ENCODE results near the gene KRCC1.

KRCC1 gene

GRCh38 chr2:88097891-88098557, 42.4 kb upstream of the KRCC1 start:
- H4K20me1 ChIP-seq (ENCODE audit: insufficient read depth), result no peaks in the 10 kb centered on the region
- H3K4me2 ChIP-seq, result no peak overlapping the region
- H3K36me3 ChIP-seq (ENCODE audit: insufficient read depth), result no peaks in the 10 kb centered on the region
- H3K9ac ChIP-seq, result no peak overlapping the region
- no peaks in the 10 kb centered on the region for H3K4me1 ChIP-seq (ENCODE audit: low read depth, poor library complexity, severe bottlenecking)
- no peaks in the 10 kb centered on the region for H3K27me3 ChIP-seq (ENCODE audit: insufficient read depth, low read depth)
- no peak overlapping the region for H2AFZ ChIP-seq (ENCODE audit: low read depth)
- H3K79me2 ChIP-seq (ENCODE audit: insufficient read depth, low read depth), result no peaks in the 10 kb centered on the region
- H3K27ac ChIP-seq, result no peak overlapping the region
- H3K4me3 ChIP-seq (IDR thresholded peaks at IDR 0.05; ENCODE audit: insufficient read depth, low read depth, low read length), result no peak overlapping the region
- no peak for TF ChIP-seq CTCF (conservative IDR thresholded peaks at IDR 0.05; ENCODE audit: low read depth, low read length)

GRCh38 chr2:88097192-88097591, 41.6 kb upstream of the KRCC1 start:
- Histone ChIP-seq H3K4me3 (IDR thresholded peaks at IDR 0.05; ENCODE audit: insufficient read depth, low read depth, low read length) (no peak overlapping the region), H3K36me3 (ENCODE audit: insufficient read depth) (no peaks in the 10 kb centered on the region), H3K4me2 (no peak overlapping the region), H4K20me1 (ENCODE audit: insufficient read depth) (no peaks in the 10 kb centered on the region), H2AFZ (ENCODE audit: low read depth) (no peak overlapping the region), H3K4me1 (ENCODE audit: low read depth, poor library complexity, severe bottlenecking) (peaks cover 4% of the 10 kb centered on the region), H3K79me2 (ENCODE audit: insufficient read depth, low read depth) (no peaks in the 10 kb centered on the region), H3K9ac (no peak overlapping the region), H3K27ac (no peak overlapping the region), H3K27me3 (ENCODE audit: insufficient read depth, low read depth) (no peaks in the 10 kb centered on the region)
- TF ChIP-seq CTCF (conservative IDR thresholded peaks at IDR 0.05; ENCODE audit: low read depth, low read length), result no peak

GRCh38 chr2:88096708-88097107, 41.1 kb upstream of the KRCC1 start:
- H4K20me1 ChIP-seq (ENCODE audit: insufficient read depth), result no peaks in the 10 kb centered on the region
- no peaks in the 10 kb centered on the region for H3K27me3 ChIP-seq (ENCODE audit: insufficient read depth, low read depth)
- no peaks in the 10 kb centered on the region for H3K36me3 ChIP-seq (ENCODE audit: insufficient read depth)
- H3K4me3 ChIP-seq (IDR thresholded peaks at IDR 0.05; ENCODE audit: insufficient read depth, low read depth, low read length), result no peak overlapping the region
- H3K79me2 ChIP-seq (ENCODE audit: insufficient read depth, low read depth), result no peaks in the 10 kb centered on the region
- no peak overlapping the region for H2AFZ ChIP-seq (ENCODE audit: low read depth)
- H3K27ac ChIP-seq, result no peak overlapping the region
- no peak for TF ChIP-seq CTCF (conservative IDR thresholded peaks at IDR 0.05; ENCODE audit: low read depth, low read length)
- no peak overlapping the region for H3K9ac ChIP-seq
- peaks cover 4% of the 10 kb centered on the region for H3K4me1 ChIP-seq (ENCODE audit: low read depth, poor library complexity, severe bottlenecking)
- no peak overlapping the region for H3K4me2 ChIP-seq

GRCh38 chr2:88095022-88095421, 39.4 kb upstream of the KRCC1 start:
- no peak overlapping the region for H3K4me3 ChIP-seq (IDR thresholded peaks at IDR 0.05; ENCODE audit: insufficient read depth, low read depth, low read length)
- H3K36me3 ChIP-seq (ENCODE audit: insufficient read depth), result no peaks in the 10 kb centered on the region
- H3K4me2 ChIP-seq, result no peak overlapping the region
- no peaks in the 10 kb centered on the region for H3K27me3 ChIP-seq (ENCODE audit: insufficient read depth, low read depth)
- no peak overlapping the region for H2AFZ ChIP-seq (ENCODE audit: low read depth)
- no peak overlapping the region for H3K9ac ChIP-seq
- no peak overlapping the region for H3K27ac ChIP-seq
- no peaks in the 10 kb centered on the region for H4K20me1 ChIP-seq (ENCODE audit: insufficient read depth)
- H3K4me1 ChIP-seq (ENCODE audit: low read depth, poor library complexity, severe bottlenecking), result peaks cover 4% of the 10 kb centered on the region
- no peaks in the 10 kb centered on the region for H3K79me2 ChIP-seq (ENCODE audit: insufficient read depth, low read depth)
- no peak for TF ChIP-seq CTCF (conservative IDR thresholded peaks at IDR 0.05; ENCODE audit: low read depth, low read length)

Data from KMS-11 (cell line).